ENCODE measurements around the gene PLXNB2.

PLXNB2 gene

DNA sequence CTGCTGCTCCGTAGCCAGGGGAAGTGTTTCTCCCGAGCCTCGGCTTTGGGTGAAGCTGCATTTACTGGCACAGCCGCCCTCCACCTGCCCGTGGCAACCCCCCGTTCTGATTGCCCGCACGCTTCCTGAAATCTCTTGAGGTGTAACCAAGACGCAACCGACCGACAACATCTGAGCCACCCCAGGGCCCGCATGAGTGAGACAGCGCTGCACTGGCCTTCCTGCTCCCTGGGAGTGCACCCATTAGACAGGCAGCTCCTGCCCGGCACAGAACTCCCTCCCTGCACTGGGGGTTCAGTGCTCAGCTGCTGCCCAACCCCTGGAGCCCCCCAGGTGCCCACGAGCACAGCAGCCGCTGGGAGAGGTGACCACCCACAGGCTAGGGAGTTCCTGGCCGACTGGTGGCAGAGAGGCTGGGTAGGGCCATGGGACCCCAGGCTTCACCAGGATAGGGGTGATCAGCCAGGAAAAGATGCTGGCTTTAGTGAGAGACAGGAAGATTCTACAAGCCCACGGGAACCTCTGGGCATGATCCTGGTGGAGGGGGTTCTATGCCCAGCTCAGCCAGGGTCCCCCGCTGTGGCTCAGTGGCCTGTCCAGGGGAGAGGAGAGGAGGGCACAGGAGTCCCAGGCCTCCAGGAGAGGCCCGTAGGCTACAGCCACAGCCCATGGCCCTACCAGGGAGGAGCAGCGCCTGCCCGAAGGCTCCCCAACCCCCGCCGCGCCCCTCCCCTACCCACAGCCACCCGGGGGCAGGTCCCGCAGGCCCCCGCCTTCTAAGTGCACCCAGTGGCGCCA lies 14.6 kb downstream of the PLXNB2 start:
- no peak for TF ChIP-seq POLR2A (IDR thresholded peaks at IDR 0.05; ENCODE audit: low read depth, low read length)
- FAIRE-seq = no peak
- no peak for DNase-seq (ENCODE audit: insufficient read length, low spot score)

DNA sequence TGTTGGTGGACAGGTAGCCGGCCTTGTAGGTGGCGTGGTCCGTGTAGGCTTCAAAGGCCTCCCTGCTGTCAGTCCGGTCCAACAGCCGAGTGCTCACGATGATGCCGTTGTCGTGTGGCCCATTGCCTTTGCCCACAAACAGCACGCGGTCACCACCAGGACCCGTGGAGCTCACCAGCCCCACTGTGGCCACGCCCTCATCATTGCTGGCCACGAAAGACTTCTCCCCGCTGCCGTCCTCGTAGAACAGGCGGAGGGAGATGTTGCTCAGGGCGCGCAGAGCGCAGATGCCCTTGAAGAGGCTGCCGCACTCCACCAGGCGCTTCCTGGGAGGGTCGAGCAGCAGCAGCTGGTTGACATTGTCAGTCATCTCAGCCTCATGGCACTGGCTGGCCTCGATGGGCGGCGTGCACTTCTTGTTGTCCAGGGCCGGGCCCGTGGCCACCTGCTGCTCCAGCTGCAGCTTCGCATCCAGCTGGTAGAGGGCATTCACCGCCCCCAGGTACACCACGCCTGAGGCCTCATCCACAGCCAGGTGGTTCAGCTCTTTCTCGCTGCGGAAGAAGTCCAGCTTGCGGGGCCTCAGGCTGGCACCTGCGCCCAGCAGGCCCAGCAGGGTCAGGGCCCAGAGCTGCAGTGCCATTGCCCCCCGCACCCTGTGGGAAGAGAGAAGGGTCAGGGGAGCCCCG lies 17.4 kb downstream of the PLXNB2 start:
- TF ChIP-seq POLR2A (IDR thresholded peaks at IDR 0.05; ENCODE audit: low read depth, low read length) = no peak
- DNase-seq (ENCODE audit: insufficient read length, low spot score) (no peak), FAIRE-seq (no peak)

DNA sequence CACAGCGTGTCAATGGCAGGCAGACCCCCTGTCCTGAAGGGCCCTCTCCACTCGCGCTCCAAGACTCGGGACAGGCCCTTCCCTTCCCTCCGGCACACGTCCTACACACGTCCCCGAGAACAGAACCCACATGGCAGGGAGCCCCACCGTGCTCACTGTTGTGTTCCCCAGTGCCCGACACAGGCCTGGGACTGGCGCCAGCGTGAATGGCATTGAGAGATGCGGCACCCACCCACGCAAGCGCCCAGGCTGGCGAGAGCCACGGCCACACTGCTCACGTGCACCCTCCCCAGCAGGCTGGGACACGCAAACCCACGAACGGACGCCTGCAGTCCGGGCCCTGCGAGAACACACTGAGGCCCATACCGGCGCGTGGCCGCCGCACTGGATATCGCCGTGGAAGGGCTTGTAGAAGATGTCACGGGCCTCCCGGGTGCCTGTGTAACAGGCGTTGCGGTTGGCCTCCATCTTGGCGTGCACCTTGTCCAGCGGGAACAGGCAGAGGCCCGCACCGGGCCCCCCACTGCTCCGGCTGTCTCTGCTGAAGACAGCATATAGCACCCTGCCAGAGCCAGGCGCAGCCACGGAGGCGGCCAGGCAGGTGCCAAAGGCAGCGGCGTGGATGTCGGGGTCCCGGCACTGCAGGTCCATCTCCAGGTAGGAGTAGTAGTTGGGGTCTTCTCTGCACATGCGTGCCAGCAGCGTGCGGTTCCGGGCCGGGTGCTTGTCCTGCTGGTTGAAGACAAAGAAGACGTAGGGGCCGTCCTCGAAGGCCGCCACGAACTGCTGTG lies 18.1 kb downstream of the PLXNB2 start:
- no peak for DNase-seq (ENCODE audit: insufficient read length, low spot score)
- no peak for TF ChIP-seq POLR2A (IDR thresholded peaks at IDR 0.05; ENCODE audit: low read depth, low read length)
- no peak for FAIRE-seq

- FAIRE-seq (no peak), DNase-seq (ENCODE audit: insufficient read length, low spot score) (no peak)
- no peak for TF ChIP-seq POLR2A (IDR thresholded peaks at IDR 0.05; ENCODE audit: low read depth, low read length)
Observed at GRCh38 chr22:50287731-50288130, 19.7 kb downstream of the PLXNB2 start.

- no peak for TF ChIP-seq POLR2A (IDR thresholded peaks at IDR 0.05; ENCODE audit: low read depth, low read length)
- no peak for DNase-seq (ENCODE audit: insufficient read length, low spot score)
- no peak for FAIRE-seq
Observed at GRCh38 chr22:50286701-50287318, 20.6 kb downstream of the PLXNB2 start.

DNA sequence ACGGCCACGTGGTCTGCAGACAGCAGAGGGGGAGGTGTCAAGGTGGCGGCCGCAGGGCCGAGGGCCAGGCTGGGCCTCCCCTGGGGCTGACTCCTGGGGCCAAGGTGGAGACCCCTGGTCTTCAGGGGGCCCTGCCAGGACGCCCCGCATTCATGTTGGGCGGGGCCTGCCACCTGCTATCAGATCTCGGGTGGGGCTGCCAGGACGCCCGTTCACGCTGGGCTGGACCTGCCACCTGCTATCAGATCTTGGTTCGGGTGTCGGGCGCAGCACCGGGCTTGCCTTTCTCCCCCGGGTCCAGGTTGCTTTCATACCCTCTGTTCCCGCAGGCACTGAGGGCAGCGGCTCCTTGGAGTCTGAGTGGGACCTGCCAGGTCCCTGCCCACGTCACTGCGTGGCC lies 21.2 kb downstream of the PLXNB2 start:
- FAIRE-seq = no peak
- no peak for DNase-seq (ENCODE audit: insufficient read length, low spot score)
- TF ChIP-seq POLR2A (IDR thresholded peaks at IDR 0.05; ENCODE audit: low read depth, low read length) = no peak

DNA sequence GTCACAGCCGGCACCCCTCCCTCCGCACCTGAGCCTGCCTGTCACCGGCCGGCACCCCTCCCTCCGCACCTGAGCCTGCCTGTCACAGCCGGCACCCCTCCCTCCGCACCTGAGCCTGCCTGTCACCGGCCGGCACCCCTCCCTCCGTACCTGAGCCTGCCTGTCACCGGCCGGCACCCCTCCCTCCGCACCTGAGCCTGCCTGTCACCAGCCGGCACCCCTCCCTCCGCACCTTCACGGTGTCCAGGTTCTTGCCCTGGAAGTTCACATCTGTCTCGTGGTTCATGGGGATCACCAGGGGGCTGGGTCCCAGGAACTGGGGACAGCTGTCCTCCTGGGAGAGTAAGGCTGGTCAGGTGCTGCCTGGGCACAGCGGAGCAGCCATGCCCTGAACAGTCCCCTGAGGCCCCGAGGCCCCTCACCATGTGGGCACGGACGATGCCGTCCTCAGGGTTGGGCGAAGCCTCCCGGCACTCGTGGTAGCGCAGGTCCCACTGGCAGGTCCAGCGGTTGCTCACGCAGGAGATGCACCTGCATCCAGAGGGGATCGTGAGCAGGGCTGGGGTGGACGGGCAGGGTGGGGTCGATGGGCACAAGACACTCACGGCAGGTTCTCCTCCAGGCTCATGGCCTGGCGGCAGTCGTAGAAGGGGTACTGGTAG lies 21.7 kb downstream of the PLXNB2 start:
- TF ChIP-seq POLR2A (IDR thresholded peaks at IDR 0.05; ENCODE audit: low read depth, low read length) = no peak
- FAIRE-seq (no peak), DNase-seq (ENCODE audit: insufficient read length, low spot score) (no peak)

- no peak for TF ChIP-seq POLR2A (IDR thresholded peaks at IDR 0.05; ENCODE audit: low read depth, low read length)
- FAIRE-seq (no peak), DNase-seq (ENCODE audit: insufficient read length, low spot score) (no peak)
Observed at GRCh38 chr22:50284479-50284878, 23.0 kb downstream of the PLXNB2 start.

- no peak for TF ChIP-seq POLR2A (IDR thresholded peaks at IDR 0.05; ENCODE audit: low read depth, low read length)
Observed at GRCh38 chr22:50283821-50284220, 23.6 kb downstream of the PLXNB2 start.

DNA sequence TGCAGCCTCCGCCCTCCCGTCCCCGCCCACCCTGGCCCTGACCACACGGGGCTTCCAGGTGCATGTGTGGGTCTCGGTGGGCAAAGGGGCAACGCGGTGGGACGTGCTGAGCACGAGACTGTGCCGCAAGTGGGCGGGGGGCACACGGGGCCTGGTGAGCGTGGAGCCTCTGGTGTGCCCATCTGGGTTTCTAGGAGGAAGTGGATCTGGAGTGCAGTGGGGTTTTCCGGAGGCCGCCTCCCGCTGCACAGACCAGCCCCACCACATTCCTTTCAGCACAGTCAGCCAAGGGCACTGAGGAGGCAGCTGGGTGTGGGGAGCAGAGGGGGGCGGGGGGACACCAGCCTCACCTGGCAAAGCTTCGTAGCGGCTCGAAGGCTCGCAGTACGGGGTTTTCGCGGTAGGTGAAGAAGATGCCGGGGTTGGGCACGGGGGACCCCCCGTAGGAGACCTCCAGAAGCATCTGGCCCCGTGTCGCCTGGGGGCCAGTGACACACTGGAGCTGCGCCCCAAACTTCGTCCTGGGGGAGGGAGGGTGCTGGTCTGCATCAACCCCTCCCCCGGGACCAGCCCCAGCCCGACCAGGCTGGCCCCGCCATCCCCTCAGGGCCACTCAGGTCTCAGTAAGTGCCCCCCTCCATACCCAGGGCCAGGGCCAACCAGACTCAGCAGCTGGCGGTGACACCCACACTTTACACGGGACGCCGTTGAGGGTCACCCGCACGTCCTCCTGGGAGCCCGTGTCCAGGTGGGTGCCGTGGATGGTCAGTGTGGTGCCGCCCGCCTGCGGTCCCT lies 24.9 kb downstream of the PLXNB2 start:
- peak; percentile 96 for DNase-seq (ENCODE audit: insufficient read length, low spot score)
- no peak for TF ChIP-seq POLR2A (IDR thresholded peaks at IDR 0.05; ENCODE audit: low read depth, low read length)
- FAIRE-seq = peak; percentile 41

More at GRCh38 chr22:50283821-50284220, 23.6 kb downstream of the PLXNB2 start:
- no peak for DNase-seq (ENCODE audit: insufficient read length, low spot score)
- no peak for FAIRE-seq

GRCh38 chr22:50281957-50282356 lies 25.5 kb downstream of the PLXNB2 start:
- TF ChIP-seq POLR2A (IDR thresholded peaks at IDR 0.05; ENCODE audit: low read depth, low read length) = no peak
- FAIRE-seq = no peak
- no peak for DNase-seq (ENCODE audit: insufficient read length, low spot score)

DNA sequence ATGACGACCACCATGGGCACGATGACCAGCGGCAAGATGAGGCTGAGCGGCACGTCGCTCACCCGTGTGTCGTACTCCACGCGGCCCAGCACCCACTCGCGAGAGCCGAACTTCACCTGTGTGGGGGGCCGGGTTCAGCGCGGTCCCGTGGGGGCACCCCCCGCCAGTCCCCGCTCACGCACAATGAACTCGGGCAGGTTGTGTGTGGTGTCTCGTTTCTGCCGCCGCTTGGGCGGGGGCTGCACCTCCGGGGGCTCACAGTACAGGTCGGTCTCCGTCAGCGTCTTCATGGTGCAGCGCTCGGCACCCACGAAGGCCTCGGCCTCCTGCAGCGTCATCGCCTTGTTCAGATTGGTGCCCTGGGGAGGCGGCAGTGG lies 26.1 kb downstream of the PLXNB2 start:
- DNase-seq (ENCODE audit: insufficient read length, low spot score) (no peak), FAIRE-seq (no peak)
- TF ChIP-seq POLR2A (IDR thresholded peaks at IDR 0.05; ENCODE audit: low read depth, low read length) = no peak
